Measurements from ENCODE around the gene TMEM236.

DNA sequence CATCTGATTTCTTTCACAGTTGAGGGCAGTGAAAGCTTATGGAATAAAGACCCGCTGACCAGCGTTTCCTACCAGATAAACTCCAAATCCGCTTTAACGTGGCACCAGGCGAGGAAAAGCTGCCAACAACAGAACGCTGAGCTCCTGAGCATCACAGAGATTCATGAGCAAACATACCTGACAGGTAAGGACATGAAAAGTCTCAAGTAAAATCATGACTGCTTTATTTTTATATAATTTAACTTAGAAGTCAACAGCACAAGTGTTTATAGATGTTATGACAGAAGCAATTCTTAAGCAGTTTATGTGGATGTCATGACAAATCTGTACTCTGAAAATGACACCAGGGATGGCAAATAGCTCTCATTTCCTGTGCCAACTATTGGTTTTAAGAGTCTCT is 81.7 kb downstream of the TMEM236 start:
- TF ChIP-seq, protein P1, sequence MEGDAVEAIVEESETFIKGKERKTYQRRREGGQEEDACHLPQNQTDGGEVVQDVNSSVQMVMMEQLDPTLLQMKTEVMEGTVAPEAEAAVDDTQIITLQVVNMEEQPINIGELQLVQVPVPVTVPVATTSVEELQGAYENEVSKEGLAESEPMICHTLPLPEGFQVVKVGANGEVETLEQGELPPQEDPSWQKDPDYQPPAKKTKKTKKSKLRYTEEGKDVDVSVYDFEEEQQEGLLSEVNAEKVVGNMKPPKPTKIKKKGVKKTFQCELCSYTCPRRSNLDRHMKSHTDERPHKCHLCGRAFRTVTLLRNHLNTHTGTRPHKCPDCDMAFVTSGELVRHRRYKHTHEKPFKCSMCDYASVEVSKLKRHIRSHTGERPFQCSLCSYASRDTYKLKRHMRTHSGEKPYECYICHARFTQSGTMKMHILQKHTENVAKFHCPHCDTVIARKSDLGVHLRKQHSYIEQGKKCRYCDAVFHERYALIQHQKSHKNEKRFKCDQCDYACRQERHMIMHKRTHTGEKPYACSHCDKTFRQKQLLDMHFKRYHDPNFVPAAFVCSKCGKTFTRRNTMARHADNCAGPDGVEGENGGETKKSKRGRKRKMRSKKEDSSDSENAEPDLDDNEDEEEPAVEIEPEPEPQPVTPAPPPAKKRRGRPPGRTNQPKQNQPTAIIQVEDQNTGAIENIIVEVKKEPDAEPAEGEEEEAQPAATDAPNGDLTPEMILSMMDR (IDR thresholded peaks at IDR 0.05 in 2 of 3, conservative IDR thresholded peaks at IDR 0.05 in 1 of 3; ENCODE audit: borderline replicate concordance in 1 of 3, insufficient read depth in 1 of 3, low read depth in 2 of 3, low read length in 2 of 3), result no peak
- no peak for TF ChIP-seq YY1 (IDR thresholded peaks at IDR 0.05; ENCODE audit: extremely low read depth, insufficient replicate concordance, low read depth, low read length)
- no peak for TF ChIP-seq POLR2A (IDR thresholded peaks at IDR 0.05; ENCODE audit: borderline replicate concordance, extremely low read depth, insufficient read depth, insufficient read length)
- TF ChIP-seq EGR1 (IDR thresholded peaks at IDR 0.05; ENCODE audit: low read depth), result no peak
- no peak for TF ChIP-seq CEBPB (IDR thresholded peaks at IDR 0.05; ENCODE audit: low read depth)

Measured in HCT116 (cell line).